ENCODE results near the gene CACNA2D1.

- TF ChIP-seq CTCF (IDR thresholded peaks at IDR 0.05) (no peak), POLR2A (IDR thresholded peaks at IDR 0.05) (no peak), EP300 (IDR thresholded peaks at IDR 0.05) (no peak)
Observed at GRCh38 chr7:82294865-82295264, 148.7 kb downstream of the CACNA2D1 start.
